NCI-H2107 (cell line): ENCODE measurements around the gene PCDHA1.

ENCODE experiments used
- DNase-seq: peaks from one replicate; lab custom pipeline; 2025; lab: John Stamatoyannopoulos, UW

Gene PCDHA1

GRCh38 chr5:140923601-140924000 lies 137.7 kb downstream of the PCDHA1 start:
- no peak for DNase-seq

- peak; percentile 49 for DNase-seq
Measured at GRCh38 chr5:140925806-140926442, 140.0 kb downstream of the PCDHA1 start, which contains the start of gene PCDHAC1. TSS of gene PCDHAC1 (plus strand) at chr5:140926299. CDS start at chr5:140926893, 594 bp downstream.

DNA sequence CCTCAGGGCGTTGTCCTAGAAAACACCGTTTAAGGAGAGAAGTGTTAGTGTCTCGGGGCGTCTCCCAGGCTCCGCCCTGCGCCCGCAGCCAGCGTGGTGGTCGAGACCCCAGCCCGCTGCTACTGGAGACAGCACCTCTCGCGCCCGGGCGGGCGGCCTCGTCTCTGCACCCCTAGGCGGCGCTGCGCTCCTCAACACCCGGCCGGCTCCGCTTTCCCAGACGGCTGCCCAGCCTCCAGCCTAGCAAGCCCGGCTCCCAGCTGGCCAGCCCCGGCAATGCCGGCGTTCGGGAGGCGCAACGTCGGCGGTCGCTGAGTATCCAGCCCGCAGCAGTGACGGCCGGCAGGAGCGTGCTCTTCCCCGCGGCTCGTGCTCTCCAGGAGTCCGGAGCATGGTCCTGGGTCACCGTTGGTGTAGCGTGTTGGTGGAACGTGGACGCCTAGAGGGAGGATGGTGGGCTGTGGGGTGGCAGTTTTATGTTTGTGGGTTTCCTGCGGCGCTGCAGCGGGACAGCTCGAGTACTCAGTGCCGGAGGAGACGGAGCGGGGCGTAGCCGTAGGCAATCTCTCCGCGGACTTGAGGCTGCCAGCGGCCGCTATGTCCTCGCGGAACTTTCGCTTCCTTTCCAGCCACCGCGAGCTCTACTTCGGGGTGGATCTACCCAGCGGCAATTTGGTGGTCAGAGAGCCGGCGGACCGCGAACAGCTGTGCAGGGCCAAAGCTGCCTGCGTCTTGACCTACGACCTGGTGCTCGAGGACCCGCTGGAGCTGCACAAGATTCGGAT lies 140.7 kb downstream of the PCDHA1 start:
- DNase-seq, result peak; percentile 69

- DNase-seq, result no peak
Measured at GRCh38 chr5:140927228-140927573, 141.3 kb downstream of the PCDHA1 start.

DNA sequence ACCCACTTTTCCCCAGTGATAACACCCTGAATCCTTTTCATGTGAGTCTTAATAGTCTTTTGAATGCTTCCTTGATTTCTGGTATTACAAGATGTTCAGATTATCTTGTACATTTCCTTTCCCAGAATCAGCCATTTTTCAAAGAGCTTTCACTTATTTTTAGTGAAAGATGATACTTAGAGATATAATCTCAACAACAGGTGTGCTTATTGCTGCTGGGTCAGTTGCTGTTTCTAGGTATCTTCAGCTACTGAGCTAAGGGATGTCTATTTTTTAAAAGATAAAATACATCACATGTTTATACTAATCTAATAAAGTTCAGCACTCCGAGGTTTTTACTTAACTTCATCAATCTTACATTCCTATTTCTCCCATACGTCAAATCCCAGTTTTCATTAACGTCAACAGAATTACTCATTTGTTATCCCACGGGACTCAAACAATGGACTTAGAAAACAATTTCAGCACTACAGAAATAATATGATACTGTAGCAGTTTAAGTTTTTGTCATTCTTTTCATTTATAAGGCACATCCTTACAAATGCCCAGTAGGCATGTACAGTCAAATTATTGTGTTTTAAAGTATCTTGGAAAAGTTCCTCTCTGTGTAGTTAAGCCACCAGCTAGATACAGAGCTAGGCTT lies 149.1 kb downstream of the PCDHA1 start:
- DNase-seq, result no peak

DNA sequence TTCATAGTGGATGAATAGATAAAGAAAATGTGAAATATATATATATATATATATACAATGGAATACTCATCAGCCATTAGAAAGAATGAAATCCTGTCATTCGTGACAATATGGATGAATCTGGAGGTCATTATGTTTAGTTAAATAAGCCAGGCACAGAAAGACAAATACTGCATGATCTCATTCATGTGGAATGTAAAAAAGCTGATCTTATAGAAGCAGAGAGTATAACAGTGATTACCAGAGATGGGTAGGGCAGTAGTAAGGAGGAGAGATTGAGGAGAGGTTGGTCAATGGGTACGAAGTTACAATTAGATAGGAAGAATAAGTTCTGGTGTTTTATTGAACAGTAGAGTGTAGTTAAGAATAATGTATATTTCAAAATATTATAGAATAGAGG lies 160.6 kb downstream of the PCDHA1 start:
- DNase-seq, result no peak

- no peak for DNase-seq
Measured at GRCh38 chr5:140951636-140952035, 165.7 kb downstream of the PCDHA1 start.

DNA sequence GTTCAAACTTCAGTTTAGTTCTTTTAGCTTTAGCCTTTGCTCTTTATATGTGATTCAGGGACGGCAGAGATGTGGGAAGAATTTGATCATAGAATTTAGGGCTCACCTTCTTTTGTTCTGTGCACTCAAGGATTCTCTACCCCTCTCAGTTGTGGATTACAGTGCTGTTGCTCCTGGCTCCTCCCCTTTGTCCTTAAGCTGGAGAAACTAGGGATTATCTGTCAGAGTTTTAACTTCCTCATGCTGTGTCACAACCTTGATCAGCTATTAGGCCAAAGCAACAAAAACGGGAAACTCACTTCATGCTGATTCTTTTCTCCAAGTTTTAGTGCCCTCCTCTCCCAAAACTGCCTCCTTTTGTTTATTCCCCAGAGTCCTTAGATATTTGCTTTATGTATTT lies 167.3 kb downstream of the PCDHA1 start:
- no peak for DNase-seq

DNA sequence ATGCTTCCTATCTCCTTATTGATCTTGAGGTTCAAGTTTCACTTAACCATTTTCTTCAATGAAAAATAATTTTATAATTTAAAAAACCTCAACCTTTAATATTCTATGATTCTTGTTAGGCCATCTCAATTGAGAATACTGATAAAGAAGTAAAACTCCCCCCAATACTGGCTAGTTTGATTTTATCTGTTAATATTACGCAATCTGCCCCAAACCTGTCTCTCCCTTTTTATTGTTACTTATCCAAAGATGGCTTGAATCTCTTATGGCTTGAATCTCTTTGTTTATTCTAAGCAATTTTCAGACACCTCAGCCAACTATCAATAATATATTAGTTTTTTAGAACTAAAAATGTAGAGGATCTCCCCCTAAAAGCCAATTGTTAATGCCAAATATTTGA lies 176.2 kb downstream of the PCDHA1 start:
- DNase-seq, result no peak

DNA sequence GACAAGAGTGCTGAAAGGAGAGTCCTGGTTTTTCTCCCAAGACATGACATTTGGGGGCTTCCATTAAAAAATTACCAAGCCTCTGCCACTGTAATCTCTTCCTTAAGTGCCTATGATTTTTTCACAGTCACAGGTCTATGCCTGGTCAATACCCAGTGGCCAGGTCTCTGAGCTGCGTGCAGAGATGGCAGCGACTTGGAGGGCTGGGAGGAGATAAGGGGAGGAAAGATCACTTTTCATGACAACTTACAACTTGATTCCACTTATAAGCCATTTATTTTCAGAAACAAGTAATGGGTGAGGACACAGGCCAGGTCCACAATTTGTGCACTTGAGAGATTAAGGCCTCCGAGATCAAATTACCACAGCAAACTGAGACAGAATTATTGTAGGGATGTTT lies 178.4 kb downstream of the PCDHA1 start:
- DNase-seq, result no peak

GRCh38 chr5:140965905-140966292 lies 180.0 kb downstream of the PCDHA1 start:
- DNase-seq, result no peak

DNA sequence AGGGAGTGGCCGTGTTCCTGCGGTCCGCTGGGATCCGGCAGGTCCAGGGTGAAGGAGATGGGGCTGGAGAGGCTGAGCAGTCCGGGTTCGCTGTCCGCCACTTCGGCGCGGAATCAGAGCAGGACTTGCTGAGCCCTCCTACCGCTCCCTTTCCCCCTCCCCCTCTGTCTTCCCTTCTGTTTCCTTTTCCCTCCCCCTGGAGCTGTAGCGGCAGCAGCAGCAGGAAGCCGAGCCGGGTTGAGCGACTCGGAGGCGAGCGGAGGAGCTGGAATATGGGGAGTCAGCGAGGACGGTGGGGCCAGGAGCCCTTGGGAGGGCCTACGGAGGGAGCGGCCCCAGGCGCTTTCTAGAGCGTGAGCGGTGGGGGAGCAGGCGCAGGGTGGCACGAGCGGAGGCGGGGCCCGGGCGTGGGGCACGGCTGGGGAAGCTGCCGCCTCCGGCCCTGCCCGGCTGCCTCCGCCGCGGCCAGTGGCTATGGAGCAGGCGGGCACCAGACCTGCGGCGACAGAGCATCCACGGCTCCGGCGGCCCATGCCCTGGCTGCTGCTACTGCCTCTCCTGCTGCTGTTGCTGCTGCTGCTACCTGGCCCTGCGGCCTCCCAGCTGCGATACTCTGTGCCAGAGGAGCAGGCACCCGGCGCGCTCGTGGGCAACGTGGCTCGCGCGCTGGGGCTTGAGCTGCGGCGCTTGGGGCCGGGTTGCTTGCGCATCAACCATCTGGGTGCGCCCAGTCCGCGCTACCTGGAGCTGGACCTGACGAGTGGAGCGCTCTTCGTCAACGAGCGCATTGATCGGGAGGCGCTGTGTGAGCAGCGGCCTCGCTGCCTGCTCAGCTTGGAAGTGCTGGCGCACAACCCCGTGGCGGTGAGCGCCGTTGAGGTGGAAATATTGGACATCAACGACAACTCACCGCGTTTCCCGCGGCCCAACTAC lies 180.6 kb downstream of the PCDHA1 start, which contains the start of gene PCDHAC2:
PCDHAC2 (plus strand) TSS at position 184 of the 933 bp plus-strand sequence; CDS start at position 475, 291 bp downstream.
- no peak for DNase-seq

DNA sequence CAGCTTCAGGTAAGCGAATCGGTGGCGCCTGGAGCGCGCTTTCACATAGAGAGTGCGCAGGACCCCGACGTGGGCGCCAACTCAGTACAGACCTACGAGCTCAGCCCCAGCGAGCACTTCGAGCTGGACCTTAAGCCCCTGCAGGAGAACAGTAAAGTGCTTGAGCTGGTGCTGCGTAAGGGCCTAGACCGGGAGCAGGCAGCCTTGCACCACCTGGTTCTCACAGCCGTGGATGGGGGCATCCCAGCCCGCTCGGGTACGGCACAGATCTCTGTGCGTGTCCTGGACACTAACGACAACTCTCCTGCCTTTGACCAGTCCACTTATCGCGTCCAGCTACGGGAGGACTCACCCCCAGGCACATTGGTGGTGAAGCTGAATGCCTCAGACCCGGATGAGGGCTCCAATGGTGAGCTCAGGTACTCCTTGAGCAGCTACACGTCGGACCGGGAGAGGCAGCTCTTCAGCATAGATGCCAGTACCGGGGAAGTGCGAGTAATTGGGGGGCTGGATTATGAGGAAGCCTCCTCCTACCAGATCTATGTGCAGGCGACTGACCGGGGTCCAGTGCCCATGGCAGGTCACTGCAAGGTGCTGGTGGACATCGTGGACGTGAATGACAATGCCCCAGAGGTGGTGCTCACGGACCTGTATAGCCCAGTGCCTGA lies 181.4 kb downstream of the PCDHA1 start:
- DNase-seq, result no peak

- DNase-seq, result no peak
Measured at GRCh38 chr5:140969880-140970279, 183.9 kb downstream of the PCDHA1 start.

DNA sequence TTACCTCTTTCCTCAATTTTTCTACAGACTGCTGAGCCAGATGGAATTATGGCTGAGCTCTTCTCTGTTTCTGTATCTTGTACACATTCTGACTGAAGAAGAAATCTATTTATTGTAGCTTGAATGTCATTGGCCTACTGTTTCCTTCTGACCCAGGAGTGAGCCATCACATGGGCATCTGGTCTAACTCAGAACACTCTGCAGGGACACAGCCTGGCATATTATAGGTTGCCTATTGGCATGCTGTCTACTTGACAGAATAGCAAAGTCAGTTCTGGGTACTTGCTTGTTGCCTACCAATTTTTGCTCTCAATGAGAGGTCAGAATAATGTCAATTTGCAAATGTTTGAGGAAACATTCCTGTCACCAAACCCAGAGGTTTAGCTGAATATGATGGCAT lies 187.6 kb downstream of the PCDHA1 start:
- no peak for DNase-seq

GRCh38 chr5:140977003-140977402 lies 191.1 kb downstream of the PCDHA1 start:
- no peak for DNase-seq

- DNase-seq, result no peak
Measured at GRCh38 chr5:140978260-140978659, 192.3 kb downstream of the PCDHA1 start.

- no peak for DNase-seq
Measured at GRCh38 chr5:140978983-140979382, 193.0 kb downstream of the PCDHA1 start.

GRCh38 chr5:140982083-140982716 lies 196.3 kb downstream of the PCDHA1 start:
- DNase-seq, result no peak

GRCh38 chr5:140986117-140986521 lies 200.2 kb downstream of the PCDHA1 start:
- DNase-seq, result no peak

- DNase-seq, result no peak
Measured at GRCh38 chr5:140988100-140988499, 202.2 kb downstream of the PCDHA1 start.
